Duodenal mucosa (tissue), 2 donors: ENCODE results near the gene SNHG17.
"Not testable (repeated sequence)": the region's sequence is repeated elsewhere in the genome, so short reads cannot be mapped to it uniquely, and the experiment has no call there.

Source experiments
- H3K27ac ChIP-seq: one replicate; pipeline ENCODE4 v1.7.0; 2013; ENCODE audit warnings: low read depth, low read length
- H3K27me3 ChIP-seq, 2 donors: one replicate each; pipeline ENCODE4 v1.7.0; 2013; ENCODE audit warnings: low read length in 2 of 2, control low read depth in 1 of 2; ENCODE audit not compliant: insufficient read depth in 2 of 2, control insufficient read depth in 1 of 2
- H3K36me3 ChIP-seq, 2 donors: one replicate each; pipeline ENCODE4 v1.7.0; 2013; ENCODE audit warnings: low read length in 2 of 2, control low read depth in 1 of 2; ENCODE audit not compliant: insufficient read depth in 2 of 2, control insufficient read depth in 1 of 2
- H3K4me1 ChIP-seq, 2 donors: one replicate each; pipeline ENCODE4 v1.7.0; 2013; ENCODE audit warnings: low read length in 2 of 2, control low read depth in 1 of 2; ENCODE audit not compliant: insufficient read depth in 2 of 2, control insufficient read depth in 1 of 2
- H3K4me3 ChIP-seq, 2 donors: one replicate each; pipeline ENCODE4 v1.7.0; 2013; ENCODE audit warnings: low read length in 2 of 2, low read depth in 1 of 2
- H3K9ac ChIP-seq, 2 donors: one replicate each; pipeline ENCODE4 v1.7.0; 2013; ENCODE audit warnings: low read length in 2 of 2, low read depth in 1 of 2
- H3K9me3 ChIP-seq, 2 donors: one replicate each; pipeline ENCODE4 v1.7.0; 2013; ENCODE audit warnings: low read length in 2 of 2, control low read depth in 1 of 2; ENCODE audit not compliant: control insufficient read depth in 1 of 2

The SNHG17 gene

GRCh38 chr20:38461569-38461968 lies 26.4 kb upstream of the SNHG17 start:
- not testable (repeated sequence) for H3K9me3 ChIP-seq, H3K27me3 ChIP-seq, H3K9ac ChIP-seq, H3K4me3 ChIP-seq, H3K36me3 ChIP-seq, H3K4me1 ChIP-seq, H3K27ac ChIP-seq

- not testable (repeated sequence) for H3K9ac ChIP-seq, H3K27ac ChIP-seq, H3K36me3 ChIP-seq, H3K27me3 ChIP-seq, H3K4me1 ChIP-seq, H3K4me3 ChIP-seq, H3K9me3 ChIP-seq
Measured at GRCh38 chr20:38461167-38461566, 26.0 kb upstream of the SNHG17 start.

DNA sequence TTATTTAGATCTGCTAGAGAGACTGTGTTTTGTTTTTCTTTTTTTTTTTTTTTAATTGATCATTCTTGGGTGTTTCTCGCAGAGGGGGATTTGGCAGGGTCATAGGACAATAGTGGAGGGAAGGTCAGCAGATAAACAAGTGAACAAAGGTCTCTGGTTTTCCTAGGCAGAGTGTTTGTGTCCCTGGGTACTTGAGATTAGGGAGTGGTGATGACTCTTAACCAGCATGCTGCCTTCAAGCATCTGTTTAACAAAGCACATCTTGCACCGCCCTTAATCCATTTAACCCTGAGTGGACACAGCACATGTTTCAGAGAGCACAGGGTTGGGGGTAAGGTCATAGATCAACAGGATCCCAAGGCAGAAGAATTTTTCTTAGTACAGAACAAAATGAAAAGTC lies 25.5 kb upstream of the SNHG17 start:
- not testable (repeated sequence) for H3K9ac ChIP-seq, H3K4me3 ChIP-seq, H3K27me3 ChIP-seq, H3K4me1 ChIP-seq, H3K27ac ChIP-seq, H3K36me3 ChIP-seq, H3K9me3 ChIP-seq

- Histone ChIP-seq H3K27ac (no peak overlapping the region), H3K36me3 (no peaks in the 10 kb centered on the region), H3K27me3 (no peaks in the 10 kb centered on the region), H3K9me3 (no peaks in the 10 kb centered on the region), H3K4me3 (no peak overlapping the region), H3K4me1 (peaks cover 0 to 5% of the 10 kb centered on the region in 2 donors), H3K9ac (no peak overlapping the region)
Measured at GRCh38 chr20:38460040-38460623, 25.0 kb upstream of the SNHG17 start.

- H3K9ac ChIP-seq = no peak overlapping the region
- no peaks in the 10 kb centered on the region for H3K36me3 ChIP-seq
- H3K4me1 ChIP-seq = peaks cover 0 to 9% of the 10 kb centered on the region in 2 donors
- H3K4me3 ChIP-seq = no peak overlapping the region
- no peaks in the 10 kb centered on the region for H3K9me3 ChIP-seq
- H3K27me3 ChIP-seq = no peaks in the 10 kb centered on the region
- H3K27ac ChIP-seq = no peak overlapping the region
Measured at GRCh38 chr20:38458314-38458713, 23.2 kb upstream of the SNHG17 start.

- Histone ChIP-seq H3K9me3 (no peaks in the 10 kb centered on the region), H3K4me3 (no peak overlapping the region), H3K27ac (no peak overlapping the region), H3K4me1 (peaks cover 0 to 3% of the 10 kb centered on the region in 2 donors), H3K9ac (no peak overlapping the region), H3K27me3 (no peaks in the 10 kb centered on the region), H3K36me3 (peaks cover 8 to 14% of the 10 kb centered on the region in 2 donors)
Measured at GRCh38 chr20:38454556-38455473, 19.7 kb upstream of the SNHG17 start.

DNA sequence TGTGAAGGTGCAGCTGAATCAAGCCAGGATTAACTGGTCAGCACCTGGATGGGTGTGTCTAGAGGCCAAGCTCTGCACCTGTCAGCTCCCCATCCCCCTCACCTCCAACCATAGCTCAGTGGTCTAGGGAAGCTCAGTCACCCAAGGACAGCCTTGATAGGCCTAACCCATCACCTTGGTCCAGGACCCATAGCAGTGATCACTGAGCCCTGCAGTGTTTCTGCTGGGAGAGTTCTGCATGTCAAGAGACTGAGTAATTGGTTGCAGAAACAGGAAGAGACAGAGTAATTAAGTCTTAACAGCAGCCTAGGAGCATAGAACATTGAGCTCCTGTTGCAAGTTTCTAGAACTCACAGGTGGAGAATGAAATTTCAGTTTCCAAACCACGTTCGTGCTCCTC lies 18.8 kb upstream of the SNHG17 start:
- Histone ChIP-seq H3K36me3 (peaks cover 8 to 18% of the 10 kb centered on the region in 2 donors), H3K9me3 (no peaks in the 10 kb centered on the region), H3K27ac (no peak overlapping the region), H3K9ac (no peak overlapping the region), H3K4me3 (no peak overlapping the region), H3K27me3 (no peaks in the 10 kb centered on the region), H3K4me1 (peaks cover 0 to 3% of the 10 kb centered on the region in 2 donors)

DNA sequence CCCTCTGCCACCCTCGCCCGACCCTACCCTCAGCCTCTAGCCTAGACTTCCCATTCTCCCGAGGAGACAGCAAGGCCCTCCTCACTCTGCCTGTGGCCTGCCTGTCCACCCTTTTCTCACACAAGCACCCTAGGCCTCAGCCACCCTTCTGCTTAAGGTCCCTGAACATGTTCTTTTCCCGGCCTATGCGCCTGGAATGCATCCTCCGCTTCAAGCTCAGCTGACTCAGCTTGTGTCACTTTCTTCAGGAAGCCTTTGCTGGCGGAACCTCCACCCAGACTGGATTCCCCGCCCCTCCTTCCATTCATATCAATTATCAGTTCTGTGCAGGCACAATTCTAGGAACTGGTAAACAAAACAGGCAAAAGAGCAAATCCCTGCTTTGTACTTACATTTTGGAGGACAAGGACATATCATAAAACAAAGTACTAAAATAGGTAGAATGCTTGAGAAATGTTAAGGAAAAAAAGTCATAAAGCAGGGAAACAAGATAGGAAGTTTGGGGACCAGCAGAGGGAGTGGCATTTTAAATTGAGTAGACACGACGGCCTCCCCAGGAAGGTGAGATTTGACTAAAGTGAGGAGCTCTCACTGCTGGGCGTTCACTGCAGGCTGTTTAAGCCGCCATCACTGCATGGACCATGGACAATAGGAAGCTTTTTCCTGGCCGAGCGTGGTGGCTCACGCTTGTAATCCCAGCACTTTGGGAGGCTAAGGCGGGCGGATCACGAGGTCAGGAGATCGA lies 17.9 kb upstream of the SNHG17 start:
- Histone ChIP-seq H3K27me3 (no peaks in the 10 kb centered on the region), H3K4me3 (no peak overlapping the region), H3K4me1 (peaks cover under 1 to 3% of the 10 kb centered on the region in 2 donors), H3K36me3 (peaks cover 8 to 23% of the 10 kb centered on the region in 2 donors), H3K9ac (no peak overlapping the region), H3K9me3 (no peaks in the 10 kb centered on the region), H3K27ac (no peak overlapping the region)

- Histone ChIP-seq H3K27ac (no peak overlapping the region), H3K27me3 (no peaks in the 10 kb centered on the region), H3K9ac (no peak overlapping the region), H3K9me3 (no peaks in the 10 kb centered on the region), H3K4me3 (no peak overlapping the region), H3K36me3 (peaks cover 8 to 23% of the 10 kb centered on the region in 2 donors), H3K4me1 (peaks cover 12 to 17% of the 10 kb centered on the region in 2 donors)
Measured at GRCh38 chr20:38450412-38450975, 15.4 kb upstream of the SNHG17 start.

GRCh38 chr20:38449046-38449445 lies 13.9 kb upstream of the SNHG17 start:
- Histone ChIP-seq H3K9ac (no peak overlapping the region), H3K4me3 (no peak overlapping the region), H3K36me3 (peaks cover 8 to 23% of the 10 kb centered on the region in 2 donors), H3K27ac (no peak overlapping the region), H3K27me3 (no peaks in the 10 kb centered on the region), H3K9me3 (no peaks in the 10 kb centered on the region), H3K4me1 (peaks cover 12 to 17% of the 10 kb centered on the region in 2 donors)
